Activated T-cell treated with anti-CD3 and anti-CD28 coated beads, Interleukin-2, amount 50 U/mL, for 24 hours (primary cell): Measurements from ENCODE around the gene TMEM140.

Source experiments
- DNase-seq: peaks from one replicate; pipeline ENCODE4 v3.0.0-alpha.2; 2020
- H3K27ac Mint-ChIP-seq: 2 replicates; pipeline ENCODE4 v1.8.0; 2020; ENCODE audit warnings: mild to moderate bottlenecking, mixed read lengths
- H3K27me3 Mint-ChIP-seq: 2 replicates; pipeline ENCODE4 v1.8.0; 2020; ENCODE audit warnings: mixed read lengths
- H3K36me3 Mint-ChIP-seq: 2 replicates; pipeline ENCODE4 v1.8.0; 2020; ENCODE audit warnings: low read depth, mixed read lengths
- H3K4me1 Mint-ChIP-seq: 2 replicates; pipeline ENCODE4 v1.8.0; 2020; ENCODE audit warnings: low read depth, mixed read lengths
- H3K4me3 Mint-ChIP-seq: 2 replicates; pipeline ENCODE4 v1.8.0; 2020; ENCODE audit warnings: mild to moderate bottlenecking, moderate library complexity, mixed read lengths
- H3K9me3 Mint-ChIP-seq: 2 replicates; pipeline ENCODE4 v1.8.0; 2020; ENCODE audit warnings: mixed read lengths

TMEM140 gene

GRCh38 chr7:135188298-135188984 is 40.6 kb downstream of the TMEM140 start:
- no peak overlapping the region for H3K4me3 Mint-ChIP-seq
- H3K9me3 Mint-ChIP-seq, result peaks cover 5% of the 10 kb centered on the region
- no peak overlapping the region for H3K27ac Mint-ChIP-seq
- no peaks in the 10 kb centered on the region for H3K27me3 Mint-ChIP-seq
- no peak for DNase-seq
- peaks cover 97% of the 10 kb centered on the region for H3K36me3 Mint-ChIP-seq
- H3K4me1 Mint-ChIP-seq, result peaks cover 9% of the 10 kb centered on the region

- no peak overlapping the region for H3K27ac Mint-ChIP-seq
- H3K4me3 Mint-ChIP-seq, result no peak overlapping the region
- peaks cover 97% of the 10 kb centered on the region for H3K36me3 Mint-ChIP-seq
- H3K4me1 Mint-ChIP-seq, result peaks cover 9% of the 10 kb centered on the region
- no peaks in the 10 kb centered on the region for H3K27me3 Mint-ChIP-seq
- no peak for DNase-seq
- no peaks in the 10 kb centered on the region for H3K9me3 Mint-ChIP-seq
Observed at GRCh38 chr7:135189221-135189662, 41.4 kb downstream of the TMEM140 start.

GRCh38 chr7:135189961-135190360 is 42.1 kb downstream of the TMEM140 start:
- H3K9me3 Mint-ChIP-seq, result no peaks in the 10 kb centered on the region
- H3K4me1 Mint-ChIP-seq, result peaks cover 9% of the 10 kb centered on the region
- peak overlapping the region; percentile 11 for H3K27ac Mint-ChIP-seq
- H3K4me3 Mint-ChIP-seq, result no peak overlapping the region
- H3K36me3 Mint-ChIP-seq, result peaks cover 97% of the 10 kb centered on the region
- no peaks in the 10 kb centered on the region for H3K27me3 Mint-ChIP-seq
- DNase-seq, result no peak

DNA sequence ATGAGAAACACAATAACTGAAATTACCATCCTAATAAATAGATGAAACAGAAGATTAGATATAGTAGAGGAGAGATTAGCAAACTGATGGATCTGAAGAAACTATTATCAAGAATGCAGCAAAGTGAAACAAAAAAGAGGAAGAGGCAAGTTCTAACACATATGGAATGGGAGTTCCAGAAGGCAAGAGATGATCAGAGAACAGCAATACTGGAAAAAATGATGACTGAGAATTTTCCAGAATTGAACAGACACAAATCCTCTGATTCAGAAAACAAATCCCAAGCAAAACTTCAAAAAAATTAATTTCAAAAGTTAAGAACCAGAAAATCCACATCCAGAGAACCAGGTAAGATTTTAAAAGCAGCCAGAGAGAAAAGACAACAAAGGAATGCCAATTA is 42.8 kb downstream of the TMEM140 start:
- DNase-seq, result no peak
- no peaks in the 10 kb centered on the region for H3K9me3 Mint-ChIP-seq
- H3K4me3 Mint-ChIP-seq, result no peak overlapping the region
- peaks cover 9% of the 10 kb centered on the region for H3K4me1 Mint-ChIP-seq
- H3K36me3 Mint-ChIP-seq, result peaks cover 97% of the 10 kb centered on the region
- H3K27me3 Mint-ChIP-seq, result no peaks in the 10 kb centered on the region
- H3K27ac Mint-ChIP-seq, result no peak overlapping the region

DNA sequence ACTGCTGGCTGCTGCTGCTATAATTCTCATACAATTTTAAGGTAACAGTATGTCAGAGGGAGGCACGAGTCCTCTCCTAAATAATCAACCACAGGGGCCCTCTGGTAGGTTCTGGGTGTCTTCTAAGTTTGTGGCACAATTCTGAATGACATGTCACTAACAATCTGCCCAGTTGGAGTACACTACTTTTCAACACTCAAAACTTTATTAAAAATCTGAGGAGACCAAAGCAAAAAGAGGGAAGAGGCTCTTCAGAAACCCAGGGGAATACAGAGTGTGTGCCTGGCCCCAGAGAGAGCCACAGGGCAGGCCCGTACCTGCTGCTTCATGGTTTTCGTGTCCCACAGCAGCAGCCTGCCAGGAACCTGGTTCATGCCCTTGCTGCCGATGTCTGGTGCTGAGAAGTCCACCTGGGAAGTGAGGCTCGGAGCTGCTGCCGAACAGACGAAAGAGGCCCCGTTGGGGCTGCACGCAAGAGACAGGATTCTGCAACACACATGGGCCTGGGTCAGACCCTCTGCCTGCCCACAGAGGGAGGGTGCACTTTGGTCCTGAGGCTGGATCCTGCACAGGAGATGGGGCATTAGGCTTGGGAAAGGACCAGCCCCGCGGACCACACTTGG is 45.2 kb downstream of the TMEM140 start:
- no peaks in the 10 kb centered on the region for H3K9me3 Mint-ChIP-seq
- H3K27ac Mint-ChIP-seq, result no peak overlapping the region
- H3K27me3 Mint-ChIP-seq, result no peaks in the 10 kb centered on the region
- no peak for DNase-seq
- H3K4me3 Mint-ChIP-seq, result no peak overlapping the region
- peaks cover 97% of the 10 kb centered on the region for H3K36me3 Mint-ChIP-seq
- peaks cover 1% of the 10 kb centered on the region for H3K4me1 Mint-ChIP-seq

GRCh38 chr7:135193615-135194081 is 45.8 kb downstream of the TMEM140 start:
- H3K9me3 Mint-ChIP-seq, result no peaks in the 10 kb centered on the region
- H3K36me3 Mint-ChIP-seq, result peaks cover 97% of the 10 kb centered on the region
- peak overlapping the region; percentile 23 for H3K27ac Mint-ChIP-seq

DNA sequence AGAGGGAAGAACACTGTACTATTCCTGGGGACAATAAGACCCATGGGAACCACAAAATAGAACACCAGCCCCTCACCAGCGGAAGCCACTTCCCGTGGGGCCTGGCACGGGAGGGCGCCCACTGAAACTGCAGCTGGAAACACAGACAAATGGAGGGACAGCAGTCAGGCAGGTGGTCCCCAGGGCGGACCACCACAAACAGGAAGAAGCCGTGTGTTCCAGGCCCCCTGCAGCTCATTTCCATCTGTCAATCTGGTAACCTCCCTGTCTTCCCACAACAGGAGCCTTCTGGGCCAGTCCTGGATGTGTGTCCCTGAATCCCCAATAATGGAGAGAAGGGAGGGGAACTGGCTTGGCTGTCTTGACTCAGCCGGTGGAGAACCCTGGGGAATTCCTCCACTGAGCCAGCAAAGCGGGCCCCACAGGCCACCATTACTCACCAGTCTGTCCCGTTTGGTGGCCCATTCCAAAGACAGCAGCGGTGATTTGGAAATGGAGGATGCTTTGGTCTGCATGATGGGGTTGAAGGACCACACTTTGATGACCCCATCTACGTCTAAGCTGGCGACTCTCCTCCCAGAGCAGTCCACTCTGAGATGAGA is 46.7 kb downstream of the TMEM140 start:
- DNase-seq, result no peak
- Mint-ChIP-seq H3K36me3 (peaks cover 97% of the 10 kb centered on the region), H3K4me3 (no peak overlapping the region), H3K4me1 (peaks cover 12% of the 10 kb centered on the region), H3K27ac (no peak overlapping the region), H3K9me3 (no peaks in the 10 kb centered on the region), H3K27me3 (no peaks in the 10 kb centered on the region)

More at GRCh38 chr7:135193615-135194081, 45.8 kb downstream of the TMEM140 start:
- Mint-ChIP-seq H3K4me1 (peaks cover 7% of the 10 kb centered on the region), H3K27me3 (no peaks in the 10 kb centered on the region), H3K4me3 (no peak overlapping the region)
- DNase-seq, result no peak

DNA sequence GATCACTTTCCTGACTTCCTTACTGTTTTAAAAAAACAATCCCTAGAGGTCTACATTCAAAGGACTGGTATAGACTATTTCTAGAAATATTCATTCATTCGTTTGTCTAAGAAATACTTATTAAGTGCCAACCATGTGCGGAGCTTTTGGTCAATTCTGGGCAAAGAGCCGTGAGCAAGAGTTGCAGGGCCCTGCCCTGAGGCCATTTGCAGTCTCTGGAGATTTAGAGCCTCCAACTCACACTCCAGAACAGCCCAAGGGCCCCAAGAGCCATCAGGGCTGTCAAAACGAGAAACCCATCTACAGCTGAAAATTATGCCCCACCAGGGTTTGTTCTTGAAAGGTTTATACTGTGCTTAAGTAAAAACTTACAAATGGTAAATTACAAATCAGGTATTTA is 47.3 kb downstream of the TMEM140 start:
- no peaks in the 10 kb centered on the region for H3K9me3 Mint-ChIP-seq
- DNase-seq, result no peak
- H3K4me1 Mint-ChIP-seq, result peaks cover 12% of the 10 kb centered on the region
- peaks cover 96% of the 10 kb centered on the region for H3K36me3 Mint-ChIP-seq
- no peak overlapping the region for H3K27ac Mint-ChIP-seq
- no peak overlapping the region for H3K4me3 Mint-ChIP-seq
- H3K27me3 Mint-ChIP-seq, result no peaks in the 10 kb centered on the region

DNA sequence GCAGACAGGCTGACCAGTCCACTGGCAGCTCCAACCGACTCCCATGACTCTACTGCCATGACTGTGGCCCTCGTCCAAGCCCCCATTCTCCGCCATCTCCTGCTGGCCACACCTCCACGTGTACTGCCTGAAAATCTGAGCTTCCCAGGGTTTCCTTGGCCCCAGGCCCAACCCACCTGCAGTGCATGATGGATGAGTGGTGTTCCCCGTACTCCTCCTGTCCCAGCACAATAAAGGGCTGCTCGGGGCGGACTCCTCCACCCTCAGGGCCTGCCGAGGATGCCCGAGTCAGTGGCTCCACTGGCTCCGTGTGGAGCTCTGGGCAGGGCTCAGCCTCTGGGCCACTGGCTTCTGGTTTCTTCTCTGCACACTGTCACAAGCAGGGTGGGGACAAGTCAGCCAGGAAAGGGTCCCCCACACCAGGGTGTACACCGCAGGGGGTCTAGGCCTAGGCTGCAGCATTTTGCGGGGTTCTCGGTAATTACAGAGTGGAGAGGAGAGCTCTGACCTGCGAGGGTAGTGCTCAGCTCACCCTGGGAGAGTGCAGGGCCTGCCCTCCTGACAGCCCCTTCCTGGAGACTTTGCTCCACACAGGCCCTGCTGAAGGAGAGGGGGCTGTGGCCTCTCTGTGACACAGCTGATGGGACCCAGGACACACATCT is 48.2 kb downstream of the TMEM140 start:
- no peaks in the 10 kb centered on the region for H3K27me3 Mint-ChIP-seq
- peaks cover 14% of the 10 kb centered on the region for H3K4me1 Mint-ChIP-seq
- no peak overlapping the region for H3K27ac Mint-ChIP-seq
- no peak for DNase-seq
- no peak overlapping the region for H3K4me3 Mint-ChIP-seq
- H3K36me3 Mint-ChIP-seq, result peaks cover 96% of the 10 kb centered on the region
- no peaks in the 10 kb centered on the region for H3K9me3 Mint-ChIP-seq

GRCh38 chr7:135197343-135197742 is 49.5 kb downstream of the TMEM140 start:
- Mint-ChIP-seq H3K4me1 (peaks cover 18% of the 10 kb centered on the region), H3K36me3 (peaks cover 96% of the 10 kb centered on the region), H3K9me3 (no peaks in the 10 kb centered on the region), H3K4me3 (no peak overlapping the region), H3K27ac (no peak overlapping the region), H3K27me3 (no peaks in the 10 kb centered on the region)
- DNase-seq, result no peak

GRCh38 chr7:135197906-135198655 is 50.2 kb downstream of the TMEM140 start:
- peaks cover 96% of the 10 kb centered on the region for H3K36me3 Mint-ChIP-seq
- H3K9me3 Mint-ChIP-seq, result no peaks in the 10 kb centered on the region
- peaks cover 24% of the 10 kb centered on the region for H3K4me1 Mint-ChIP-seq
- no peak overlapping the region for H3K4me3 Mint-ChIP-seq
- no peak for DNase-seq
- no peaks in the 10 kb centered on the region for H3K27me3 Mint-ChIP-seq
- H3K27ac Mint-ChIP-seq, result peak overlapping the region; percentile 12

DNA sequence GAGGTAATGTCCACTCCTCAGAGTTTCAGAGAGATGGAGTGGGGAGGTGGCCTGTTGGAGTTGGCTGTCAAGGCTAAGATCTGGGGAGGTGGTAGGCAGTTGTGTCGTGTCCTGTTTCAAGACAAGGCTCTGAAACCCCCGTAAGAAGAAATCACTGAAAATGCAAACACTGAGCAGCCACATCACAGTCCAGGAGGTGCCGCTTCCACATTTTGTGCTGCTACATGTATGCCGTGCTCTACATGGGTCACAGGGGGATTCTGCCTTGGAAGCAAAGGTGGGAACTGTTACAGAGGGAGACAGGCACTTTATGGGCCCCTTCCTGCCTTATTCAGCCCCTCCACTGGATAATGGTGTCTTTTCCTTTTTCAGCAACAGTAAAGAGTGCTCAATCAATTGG is 51.6 kb downstream of the TMEM140 start:
- peaks cover 35% of the 10 kb centered on the region for H3K4me1 Mint-ChIP-seq
- H3K27me3 Mint-ChIP-seq, result no peaks in the 10 kb centered on the region
- peaks cover 96% of the 10 kb centered on the region for H3K36me3 Mint-ChIP-seq
- no peak overlapping the region for H3K27ac Mint-ChIP-seq
- no peak overlapping the region for H3K4me3 Mint-ChIP-seq
- H3K9me3 Mint-ChIP-seq, result no peaks in the 10 kb centered on the region
- no peak for DNase-seq

DNA sequence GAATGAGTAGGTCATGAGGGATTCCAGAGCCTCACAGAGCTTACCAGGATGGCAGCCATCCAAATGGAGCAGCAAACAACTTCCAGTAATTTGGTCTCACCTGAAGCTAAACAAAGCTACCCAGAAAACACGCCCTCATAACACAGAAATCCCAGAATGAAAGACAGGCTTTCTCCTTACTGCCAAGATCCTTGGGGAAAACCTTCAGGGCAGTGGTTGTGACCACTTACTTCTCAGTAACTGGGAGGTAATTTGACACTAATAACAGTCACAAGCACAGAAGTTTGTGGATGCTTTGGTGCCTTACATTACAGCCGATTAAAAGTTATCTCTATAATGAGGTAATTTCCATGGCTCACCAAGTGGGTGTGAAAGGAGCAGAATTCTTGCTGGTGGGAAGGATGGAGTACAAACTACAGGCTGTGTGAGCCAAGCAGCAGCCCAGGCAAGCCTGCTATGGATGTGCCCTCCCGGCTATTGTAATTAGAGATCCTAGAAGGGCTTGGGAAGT is 53.0 kb downstream of the TMEM140 start:
- Mint-ChIP-seq H3K27me3 (no peaks in the 10 kb centered on the region), H3K4me3 (no peak overlapping the region), H3K4me1 (peaks cover 43% of the 10 kb centered on the region), H3K9me3 (no peaks in the 10 kb centered on the region), H3K27ac (no peak overlapping the region), H3K36me3 (peaks cover 96% of the 10 kb centered on the region)
- DNase-seq, result no peak

- Mint-ChIP-seq H3K27me3 (no peaks in the 10 kb centered on the region), H3K9me3 (no peaks in the 10 kb centered on the region), H3K4me1 (peaks cover 48% of the 10 kb centered on the region), H3K27ac (no peak overlapping the region), H3K36me3 (peaks cover 96% of the 10 kb centered on the region), H3K4me3 (no peak overlapping the region)
- DNase-seq, result no peak
Observed at GRCh38 chr7:135201350-135201749, 53.5 kb downstream of the TMEM140 start.
